GM21390 (cell line): ENCODE data around the gene MRPS5.

Experiments used
- ATAC-seq: cut with Tn5 transposase; IDR thresholded peaks from one replicate; pipeline ENCODE4 v1.9.1; 2021; ENCODE audit not compliant: unreplicated experiment

MRPS5 gene

GRCh38 chr2:95061119-95061512, 60.5 kb downstream of the MRPS5 start:
- no peak for ATAC-seq

DNA sequence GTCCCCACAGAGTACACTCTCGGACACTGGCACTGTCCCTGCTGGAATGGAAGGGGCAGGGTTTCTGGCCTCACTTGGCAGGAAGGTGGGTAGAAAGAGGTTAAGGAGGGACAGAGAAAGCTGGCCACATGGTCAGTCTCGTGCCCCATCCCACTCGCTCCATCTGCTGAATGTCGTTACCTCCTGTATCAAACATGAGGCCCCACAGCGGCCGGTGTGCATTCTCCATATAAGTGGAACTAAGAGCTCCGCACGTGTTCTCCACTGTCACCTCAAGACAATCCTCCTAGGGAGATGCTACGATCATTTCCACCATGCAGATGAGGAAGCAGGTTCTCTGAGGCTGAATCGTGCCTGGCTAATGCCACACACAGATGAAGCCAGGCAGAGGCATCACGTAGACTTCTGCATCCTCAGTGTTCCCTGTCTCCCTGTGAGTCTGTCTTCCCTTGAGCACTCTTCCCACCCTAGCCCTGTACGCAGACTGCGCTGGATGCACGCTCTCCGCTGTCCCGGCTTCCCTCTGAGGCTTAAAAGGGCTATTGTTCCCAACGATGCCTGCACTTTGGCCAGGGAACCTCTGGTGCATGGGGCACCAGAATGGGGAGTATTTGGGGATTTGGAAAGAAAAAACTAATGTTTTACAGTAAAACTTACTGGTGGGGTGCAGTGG, 61.0 kb downstream of the MRPS5 start:
- no peak for ATAC-seq

GRCh38 chr2:95059656-95060370, 61.8 kb downstream of the MRPS5 start:
- ATAC-seq, result no peak

GRCh38 chr2:95058989-95059641, 62.5 kb downstream of the MRPS5 start:
- ATAC-seq, result no peak

GRCh38 chr2:95058466-95058988, 63.1 kb downstream of the MRPS5 start:
- no peak for ATAC-seq

DNA sequence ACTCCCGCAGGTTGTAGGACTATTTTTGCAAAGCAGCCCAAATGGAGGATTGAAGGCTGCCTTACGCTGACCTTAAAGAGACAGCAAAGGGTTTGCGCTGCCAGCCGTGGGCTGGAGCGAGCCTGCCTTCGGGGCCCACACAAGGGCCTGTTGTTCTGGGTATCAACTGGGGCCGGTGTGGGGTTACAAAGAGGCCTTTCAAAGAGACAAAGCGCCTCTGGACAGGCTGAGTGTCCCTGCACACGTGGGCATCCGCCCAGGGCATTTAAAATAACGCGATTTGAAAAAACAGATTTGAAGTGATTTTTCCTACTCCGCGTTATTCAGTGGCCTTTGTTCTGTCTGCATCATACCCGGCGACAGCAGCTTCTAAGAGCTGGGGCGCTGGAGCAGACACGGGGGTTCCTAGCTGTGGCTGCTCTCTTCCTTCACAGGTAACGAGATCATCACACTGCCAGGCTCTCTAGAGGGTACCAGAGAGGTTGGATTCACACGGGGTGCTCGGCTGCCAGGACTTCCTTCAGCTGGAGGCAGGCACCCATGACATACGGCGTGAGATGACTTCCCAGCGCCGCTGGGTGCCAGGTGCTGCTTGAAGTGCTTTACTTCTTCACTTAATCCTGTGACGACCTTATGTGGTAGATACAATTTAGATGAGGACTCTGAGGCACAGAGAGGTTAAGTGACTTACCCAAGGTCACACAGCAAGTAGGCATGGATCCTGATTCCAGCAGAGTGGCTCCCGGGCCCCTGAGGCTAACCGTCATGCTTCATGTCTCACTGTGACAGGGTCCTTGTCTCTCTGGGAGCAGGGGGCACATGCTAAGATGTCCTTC, 63.9 kb downstream of the MRPS5 start:
- no peak for ATAC-seq

DNA sequence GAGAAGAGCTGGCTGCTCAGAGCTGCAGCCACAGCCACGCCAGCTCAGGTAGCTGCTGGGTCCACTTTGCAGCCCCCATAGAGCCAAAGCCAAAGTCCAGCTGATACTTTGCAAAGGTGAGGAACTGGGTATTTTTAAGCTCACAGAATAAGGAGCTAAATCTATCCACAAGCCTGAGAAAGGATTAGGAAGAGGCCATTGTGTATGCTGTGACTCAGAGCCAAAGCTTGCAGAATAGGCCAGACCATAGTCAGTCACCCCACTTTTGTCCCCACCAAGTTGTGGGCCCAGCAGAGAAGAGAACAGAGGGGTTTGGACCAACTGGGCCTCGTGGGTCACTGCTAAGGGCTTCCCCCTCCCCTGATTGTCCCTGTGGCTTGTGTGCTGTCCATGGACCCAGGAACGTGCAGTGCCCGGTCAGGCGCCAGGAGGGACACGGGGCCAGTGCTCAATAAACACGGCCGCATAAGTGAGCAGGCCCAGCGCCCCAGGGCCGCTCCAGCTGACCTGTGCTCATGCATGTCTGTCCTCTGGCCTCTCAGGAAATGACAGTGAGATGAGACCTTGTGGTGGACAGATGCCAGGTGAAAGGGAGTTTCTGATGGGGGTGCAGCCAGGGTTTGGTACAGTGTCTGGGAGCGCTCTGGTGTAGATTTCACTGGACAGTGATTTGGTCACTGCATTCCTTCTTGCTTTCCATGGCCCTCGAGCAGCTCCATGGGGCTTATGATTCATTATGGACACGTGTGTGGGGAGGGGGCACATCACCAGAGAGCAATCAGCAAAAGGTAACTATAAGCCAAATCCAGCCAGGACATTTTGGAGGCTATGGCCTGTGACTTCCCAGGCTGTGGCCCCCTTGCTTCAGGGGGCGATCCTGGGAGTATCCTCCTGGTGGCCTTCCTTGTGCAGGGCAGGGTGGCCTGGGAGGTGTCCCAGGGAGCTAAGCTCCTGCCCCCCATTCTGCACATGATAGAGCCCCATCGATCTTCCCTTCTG, 64.8 kb downstream of the MRPS5 start:
- no peak for ATAC-seq

DNA sequence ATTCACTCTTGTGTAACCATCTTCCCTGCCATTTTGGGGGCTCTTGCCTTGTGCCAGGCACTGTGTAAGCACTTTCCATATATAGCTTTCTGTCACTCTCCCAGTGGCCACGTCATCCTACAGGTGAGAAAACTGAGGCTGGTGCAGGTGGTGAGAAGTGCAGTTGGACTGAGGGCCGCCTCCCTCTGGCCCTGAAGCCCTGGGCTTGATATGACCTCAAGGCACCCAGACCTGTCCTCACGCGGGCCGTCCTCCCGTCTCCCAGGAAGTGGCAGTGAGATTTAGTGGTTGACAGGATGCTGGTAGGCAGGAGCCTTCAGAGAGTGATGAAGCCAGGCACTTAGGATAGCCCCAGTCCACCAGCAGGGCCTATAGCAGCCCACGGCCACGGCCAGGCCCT, 65.6 kb downstream of the MRPS5 start:
- ATAC-seq, result no peak

GRCh38 chr2:95055262-95055661, 66.3 kb downstream of the MRPS5 start:
- ATAC-seq, result no peak

DNA sequence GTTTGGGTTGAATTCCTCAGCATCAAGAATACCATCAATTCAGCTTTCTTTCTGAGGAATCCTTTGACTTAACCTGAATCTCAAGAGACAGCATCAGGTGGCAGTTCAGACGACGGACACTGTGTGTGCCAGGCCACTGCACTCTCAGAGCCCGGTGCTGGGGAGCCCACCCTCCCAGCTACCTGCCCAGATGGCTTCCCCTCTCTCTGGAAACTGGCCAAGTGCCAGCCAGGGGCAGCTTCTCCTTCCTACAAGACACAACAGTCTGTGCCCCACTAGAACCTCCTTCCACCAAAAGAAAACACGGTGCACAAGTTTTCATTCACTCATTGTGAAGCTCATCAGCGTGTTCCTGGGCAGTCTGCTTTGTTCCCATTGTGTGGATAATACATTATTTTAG, 67.6 kb downstream of the MRPS5 start:
- no peak for ATAC-seq

GRCh38 chr2:95053543-95053942, 68.1 kb downstream of the MRPS5 start:
- ATAC-seq, result no peak

GRCh38 chr2:95052804-95053479, 68.7 kb downstream of the MRPS5 start:
- ATAC-seq, result no peak

- no peak for ATAC-seq
Observed at GRCh38 chr2:95052307-95052706, 69.3 kb downstream of the MRPS5 start.

DNA sequence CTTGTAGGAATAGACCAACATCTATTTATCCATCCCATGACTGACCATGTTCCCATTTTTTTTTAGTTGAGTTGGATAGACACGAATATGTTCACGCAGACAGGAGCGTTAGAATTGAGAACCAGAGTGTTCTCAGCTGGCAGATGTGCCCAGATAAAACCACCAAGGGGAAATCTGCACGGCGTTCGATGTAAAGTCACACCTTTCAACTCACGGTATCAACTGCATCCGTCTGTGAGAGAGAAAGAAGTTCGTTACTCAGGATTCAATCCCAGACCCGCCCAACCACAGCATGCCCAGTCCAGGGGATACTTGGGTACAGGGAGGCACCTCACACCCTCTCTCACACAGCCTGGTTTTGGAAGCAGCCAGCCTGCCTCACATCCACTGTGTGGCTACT, 70.0 kb downstream of the MRPS5 start:
- no peak for ATAC-seq

- ATAC-seq, result no peak
Observed at GRCh38 chr2:95050385-95051300, 71.0 kb downstream of the MRPS5 start.

DNA sequence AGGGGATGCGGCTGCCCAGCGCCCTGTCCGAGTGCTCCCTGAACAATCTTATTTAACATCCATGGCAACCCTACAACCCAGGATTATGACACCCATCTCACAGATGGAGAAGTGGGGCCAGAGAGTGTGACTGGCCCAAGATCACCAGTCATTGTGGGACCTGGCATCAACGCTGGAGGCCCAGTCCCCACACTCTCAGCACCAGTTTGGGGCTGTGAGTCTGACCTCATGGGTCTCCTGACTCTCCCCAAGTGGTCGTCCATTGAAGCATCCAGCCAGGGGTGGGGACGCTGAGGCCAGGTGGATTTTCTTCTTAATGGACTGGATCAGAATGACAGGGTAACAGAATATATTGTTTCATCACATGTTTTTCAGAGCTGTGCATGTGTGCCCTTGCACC, 71.6 kb downstream of the MRPS5 start:
- ATAC-seq, result no peak

- no peak for ATAC-seq
Observed at GRCh38 chr2:95049683-95049955, 72.0 kb downstream of the MRPS5 start.

DNA sequence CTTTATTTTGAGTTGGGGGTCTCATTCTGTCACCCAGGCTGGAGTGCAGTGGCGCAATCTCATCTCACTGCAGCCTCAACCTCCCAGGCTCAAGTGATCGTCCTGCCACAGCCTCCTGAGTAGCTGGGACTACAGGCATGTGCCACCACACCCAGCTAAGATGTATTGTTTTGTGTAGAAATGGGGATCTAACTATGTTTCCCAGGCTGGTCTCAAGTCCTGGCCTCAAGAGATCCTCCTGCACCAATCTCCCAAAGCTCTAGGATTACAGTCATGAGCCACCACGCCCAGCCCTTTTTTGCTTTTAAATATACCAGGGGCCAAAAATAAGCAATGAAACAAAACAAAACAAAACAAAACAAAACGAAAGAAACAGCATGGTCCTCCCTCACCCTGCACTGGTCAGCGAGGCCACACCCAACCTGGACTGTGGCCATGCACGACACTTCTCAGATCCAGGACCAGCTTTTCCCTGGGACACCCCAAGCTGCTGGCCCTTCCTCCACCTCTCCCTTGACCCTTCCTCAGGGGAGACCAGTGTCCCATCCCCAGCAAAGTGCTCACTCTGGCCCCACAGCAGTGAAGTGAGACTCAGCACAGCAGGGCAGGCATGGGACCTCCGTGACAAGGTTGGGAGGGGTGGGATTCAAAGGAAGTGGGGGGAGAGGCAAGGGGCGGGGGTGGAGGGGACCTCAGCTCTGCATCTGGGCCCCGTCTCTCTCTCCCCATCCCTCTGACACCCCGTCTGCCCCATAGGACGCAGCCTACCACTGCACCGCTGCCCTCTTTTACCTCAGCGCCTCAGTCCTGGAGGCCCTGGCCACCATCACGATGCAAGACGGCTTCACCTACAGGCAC, 72.6 kb downstream of the MRPS5 start:
- ATAC-seq, result no peak
